CD4-positive, alpha-beta T cell treated with Interleukin-4 for 4 hours (primary cell): ENCODE data around the gene ABLIM2.

Experiments
- DNase-seq: peaks from one replicate; pipeline ENCODE4 v3.0.0-alpha.2; 2020

The ABLIM2 gene

GRCh38 chr4:8081621-8082516, 76.7 kb downstream of the ABLIM2 start:
- DNase-seq: no peak

GRCh38 chr4:8081171-8081570, 77.4 kb downstream of the ABLIM2 start:
- DNase-seq: no peak

GRCh38 chr4:8080754-8081065, 77.9 kb downstream of the ABLIM2 start:
- no peak for DNase-seq

- DNase-seq: no peak
Observed at GRCh38 chr4:8079916-8080753, 78.5 kb downstream of the ABLIM2 start.

- no peak for DNase-seq
Observed at GRCh38 chr4:8079031-8079885, 79.4 kb downstream of the ABLIM2 start.

- no peak for DNase-seq
Observed at GRCh38 chr4:8078610-8079015, 80.0 kb downstream of the ABLIM2 start.

GRCh38 chr4:8078109-8078494, 80.5 kb downstream of the ABLIM2 start:
- DNase-seq: no peak

- no peak for DNase-seq
Observed at GRCh38 chr4:8077181-8078108, 81.2 kb downstream of the ABLIM2 start.

- no peak for DNase-seq
Observed at GRCh38 chr4:8076023-8076422, 82.6 kb downstream of the ABLIM2 start.

- no peak for DNase-seq
Observed at GRCh38 chr4:8073206-8073863, 85.3 kb downstream of the ABLIM2 start.

GRCh38 chr4:8072235-8072968, 86.2 kb downstream of the ABLIM2 start:
- no peak for DNase-seq

GRCh38 chr4:8071766-8072165, 86.8 kb downstream of the ABLIM2 start:
- no peak for DNase-seq

GRCh38 chr4:8070736-8071718, 87.6 kb downstream of the ABLIM2 start:
- DNase-seq: no peak

GRCh38 chr4:8069102-8069752, 89.4 kb downstream of the ABLIM2 start:
- DNase-seq: no peak

- no peak for DNase-seq
Observed at GRCh38 chr4:8067945-8068896, 90.4 kb downstream of the ABLIM2 start.

- DNase-seq: no peak
Observed at GRCh38 chr4:8067274-8067936, 91.2 kb downstream of the ABLIM2 start.

GRCh38 chr4:8066336-8066931, 92.2 kb downstream of the ABLIM2 start:
- DNase-seq: no peak
